Measurements from ENCODE around the gene HIPK3. TPM values are rescaled to one million over a fixed set of nuclear protein-coding genes. Genes with fewer than 3 reads are reported as not detected.

HIPK3 gene
- total RNA-seq, 1 donor from 2014 or later = 478 TPM

GRCh38 chr11:33320016-33320813 lies 63.0 kb downstream of the HIPK3 start:
- Histone ChIP-seq H3K9ac (ENCODE audit: low read depth in 1 of 3, low read length in 3 of 3) (no peak overlapping the region), H3K36me3 (ENCODE audit: control insufficient read depth in 3 of 3, insufficient read depth in 3 of 3, low read length in 3 of 3) (no peaks in the 10 kb centered on the region), H3K9me3 (ENCODE audit: control insufficient read depth in 3 of 3, low read length in 3 of 3) (no peaks in the 10 kb centered on the region), H3K4me3 (ENCODE audit: low read length in 3 of 3) (no peak overlapping the region), H3K4me1 (ENCODE audit: control insufficient read depth in 3 of 3, insufficient read depth in 3 of 3, low read length in 3 of 3) (peaks cover 42 to 50% (median 43%) of the 10 kb centered on the region in 3 donors), H3K27ac (ENCODE audit: low read depth, low read length) (peak overlapping the region; percentile 45), H3K27me3 (ENCODE audit: control insufficient read depth in 3 of 3, insufficient read depth in 3 of 3, low read length in 3 of 3) (no peaks in the 10 kb centered on the region)

DNA sequence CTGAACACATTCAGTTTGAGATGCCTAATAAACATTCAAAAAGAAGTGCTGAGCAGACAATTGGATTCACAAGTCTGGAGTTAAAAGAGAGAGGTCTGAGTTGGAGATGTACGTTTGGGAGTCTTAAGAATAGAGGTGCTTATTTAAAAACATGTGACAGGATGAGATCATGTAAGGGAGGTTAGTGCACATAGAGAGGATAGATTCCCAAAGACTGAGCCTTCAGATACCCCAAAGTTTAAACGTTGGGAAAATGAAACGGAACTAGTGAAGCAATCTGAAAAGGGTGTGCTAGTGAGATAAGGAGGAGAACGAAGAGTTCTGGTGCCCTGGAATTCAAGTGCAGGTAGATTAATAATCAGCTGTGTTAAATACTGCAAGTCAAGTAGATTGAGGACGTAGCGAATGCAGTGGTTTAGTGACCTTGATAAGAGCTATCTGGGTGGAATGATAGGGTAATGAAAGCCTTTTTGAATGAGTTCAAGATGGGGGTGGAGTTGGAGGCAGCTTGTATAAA lies 63.7 kb downstream of the HIPK3 start:
- Histone ChIP-seq H3K4me3 (ENCODE audit: low read length in 3 of 3) (no peak overlapping the region), H3K9ac (ENCODE audit: low read depth in 1 of 3, low read length in 3 of 3) (no peak overlapping the region), H3K27ac (ENCODE audit: low read depth, low read length) (peak overlapping the region; percentile 45), H3K27me3 (ENCODE audit: control insufficient read depth in 3 of 3, insufficient read depth in 3 of 3, low read length in 3 of 3) (no peaks in the 10 kb centered on the region), H3K4me1 (ENCODE audit: control insufficient read depth in 3 of 3, insufficient read depth in 3 of 3, low read length in 3 of 3) (peaks cover 39 to 50% (median 47%) of the 10 kb centered on the region in 3 donors), H3K9me3 (ENCODE audit: control insufficient read depth in 3 of 3, low read length in 3 of 3) (no peaks in the 10 kb centered on the region), H3K36me3 (ENCODE audit: control insufficient read depth in 3 of 3, insufficient read depth in 3 of 3, low read length in 3 of 3) (no peaks in the 10 kb centered on the region)

GRCh38 chr11:33321422-33321821 lies 64.2 kb downstream of the HIPK3 start:
- Histone ChIP-seq H3K27ac (ENCODE audit: low read depth, low read length) (no peak overlapping the region), H3K4me1 (ENCODE audit: control insufficient read depth in 3 of 3, insufficient read depth in 3 of 3, low read length in 3 of 3) (peaks cover 38 to 48% (median 48%) of the 10 kb centered on the region in 3 donors), H3K27me3 (ENCODE audit: control insufficient read depth in 3 of 3, insufficient read depth in 3 of 3, low read length in 3 of 3) (no peaks in the 10 kb centered on the region), H3K36me3 (ENCODE audit: control insufficient read depth in 3 of 3, insufficient read depth in 3 of 3, low read length in 3 of 3) (no peaks in the 10 kb centered on the region), H3K9me3 (ENCODE audit: control insufficient read depth in 3 of 3, low read length in 3 of 3) (no peaks in the 10 kb centered on the region), H3K4me3 (ENCODE audit: low read length in 3 of 3) (no peak overlapping the region), H3K9ac (ENCODE audit: low read depth in 1 of 3, low read length in 3 of 3) (no peak overlapping the region)

- Histone ChIP-seq H3K9ac (ENCODE audit: low read depth in 1 of 3, low read length in 3 of 3) (no peak overlapping the region), H3K27me3 (ENCODE audit: control insufficient read depth in 3 of 3, insufficient read depth in 3 of 3, low read length in 3 of 3) (no peaks in the 10 kb centered on the region), H3K27ac (ENCODE audit: low read depth, low read length) (no peak overlapping the region), H3K4me3 (ENCODE audit: low read length in 3 of 3) (no peak overlapping the region), H3K36me3 (ENCODE audit: control insufficient read depth in 3 of 3, insufficient read depth in 3 of 3, low read length in 3 of 3) (no peaks in the 10 kb centered on the region), H3K9me3 (ENCODE audit: control insufficient read depth in 3 of 3, low read length in 3 of 3) (no peaks in the 10 kb centered on the region), H3K4me1 (ENCODE audit: control insufficient read depth in 3 of 3, insufficient read depth in 3 of 3, low read length in 3 of 3) (peaks cover 29 to 44% (median 42%) of the 10 kb centered on the region in 3 donors)
Measured at GRCh38 chr11:33323421-33323820, 66.2 kb downstream of the HIPK3 start.

- no peaks in the 10 kb centered on the region for H3K36me3 ChIP-seq (ENCODE audit: control insufficient read depth in 3 of 3, insufficient read depth in 3 of 3, low read length in 3 of 3)
- H3K9me3 ChIP-seq (ENCODE audit: control insufficient read depth in 3 of 3, low read length in 3 of 3) = no peaks in the 10 kb centered on the region
- H3K4me1 ChIP-seq (ENCODE audit: control insufficient read depth in 3 of 3, insufficient read depth in 3 of 3, low read length in 3 of 3) = peaks cover 29 to 40% (median 40%) of the 10 kb centered on the region in 3 donors
- peak overlapping the region in 2 of 3 donors; percentile 10 to 29 for H3K9ac ChIP-seq (ENCODE audit: low read depth in 1 of 3, low read length in 3 of 3)
- no peak overlapping the region for H3K4me3 ChIP-seq (ENCODE audit: low read length in 3 of 3)
- H3K27me3 ChIP-seq (ENCODE audit: control insufficient read depth in 3 of 3, insufficient read depth in 3 of 3, low read length in 3 of 3) = no peaks in the 10 kb centered on the region
- peak overlapping the region; percentile 13 for H3K27ac ChIP-seq (ENCODE audit: low read depth, low read length)
Measured at GRCh38 chr11:33324302-33324985, 67.3 kb downstream of the HIPK3 start.

DNA sequence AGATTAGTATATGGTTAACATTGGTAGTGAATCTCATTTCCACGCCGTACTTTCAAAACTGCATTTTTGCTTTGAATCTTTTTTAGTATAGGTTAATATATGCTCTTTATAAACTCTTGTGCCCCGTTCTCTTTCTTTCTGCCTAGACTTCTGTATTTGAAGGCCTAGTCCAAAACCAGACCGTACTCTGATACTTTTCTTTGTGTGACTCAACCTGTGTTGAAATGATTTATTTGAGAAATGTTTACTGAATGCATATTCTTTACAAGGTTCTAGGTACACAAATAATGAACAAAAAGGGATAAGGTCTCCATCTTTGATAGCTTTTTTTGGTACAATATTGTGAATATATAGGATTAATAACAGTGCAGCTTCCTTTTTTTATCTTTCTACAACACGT lies 68.3 kb downstream of the HIPK3 start:
- Histone ChIP-seq H3K4me3 (ENCODE audit: low read length in 3 of 3) (no peak overlapping the region), H3K27me3 (ENCODE audit: control insufficient read depth in 3 of 3, insufficient read depth in 3 of 3, low read length in 3 of 3) (no peaks in the 10 kb centered on the region), H3K4me1 (ENCODE audit: control insufficient read depth in 3 of 3, insufficient read depth in 3 of 3, low read length in 3 of 3) (peaks cover 24 to 33% (median 30%) of the 10 kb centered on the region in 3 donors), H3K9me3 (ENCODE audit: control insufficient read depth in 3 of 3, low read length in 3 of 3) (no peaks in the 10 kb centered on the region), H3K36me3 (ENCODE audit: control insufficient read depth in 3 of 3, insufficient read depth in 3 of 3, low read length in 3 of 3) (no peaks in the 10 kb centered on the region), H3K9ac (ENCODE audit: low read depth in 1 of 3, low read length in 3 of 3) (peak overlapping the region in 1 of 3 donors; percentile 18), H3K27ac (ENCODE audit: low read depth, low read length) (no peak overlapping the region)

GRCh38 chr11:33329705-33330329 lies 72.6 kb downstream of the HIPK3 start:
- peak overlapping the region; percentile 20 for H3K27ac ChIP-seq (ENCODE audit: low read depth, low read length)
- no peaks in the 10 kb centered on the region for H3K27me3 ChIP-seq (ENCODE audit: control insufficient read depth in 3 of 3, insufficient read depth in 3 of 3, low read length in 3 of 3)
- peaks cover 0 to 3% (median 0%) of the 10 kb centered on the region in 3 donors for H3K36me3 ChIP-seq (ENCODE audit: control insufficient read depth in 3 of 3, insufficient read depth in 3 of 3, low read length in 3 of 3)
- H3K4me3 ChIP-seq (ENCODE audit: low read length in 3 of 3) = no peak overlapping the region
- no peaks in the 10 kb centered on the region for H3K9me3 ChIP-seq (ENCODE audit: control insufficient read depth in 3 of 3, low read length in 3 of 3)
- H3K4me1 ChIP-seq (ENCODE audit: control insufficient read depth in 3 of 3, insufficient read depth in 3 of 3, low read length in 3 of 3) = peaks cover 9 to 24% (median 15%) of the 10 kb centered on the region in 3 donors
- H3K9ac ChIP-seq (ENCODE audit: low read depth in 1 of 3, low read length in 3 of 3) = peak overlapping the region in 1 of 3 donors; percentile 40

DNA sequence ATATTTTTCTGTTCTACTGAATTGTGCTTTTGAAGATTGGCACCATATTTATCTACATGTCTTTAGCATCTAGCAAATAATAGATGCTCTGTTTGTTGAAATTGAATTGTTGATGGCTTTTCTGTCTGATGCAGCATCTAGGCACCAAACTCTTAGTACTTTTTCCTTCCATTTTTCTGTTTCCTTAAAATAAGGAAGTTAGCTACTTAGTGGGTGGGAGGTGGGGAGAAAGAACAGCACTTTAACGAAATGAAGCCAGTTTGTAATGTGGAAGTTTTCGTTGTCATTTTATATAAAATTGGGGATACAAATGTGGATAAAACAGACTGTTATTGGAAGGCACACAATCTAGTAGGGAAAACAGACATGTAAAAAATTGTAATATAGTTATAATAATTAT lies 76.6 kb downstream of the HIPK3 start:
- no peak overlapping the region for H3K9ac ChIP-seq (ENCODE audit: low read depth in 1 of 3, low read length in 3 of 3)
- H3K4me1 ChIP-seq (ENCODE audit: control insufficient read depth in 3 of 3, insufficient read depth in 3 of 3, low read length in 3 of 3) = peaks cover 3 to 15% (median 5%) of the 10 kb centered on the region in 3 donors
- peaks cover 0 to 7% (median 5%) of the 10 kb centered on the region in 3 donors for H3K36me3 ChIP-seq (ENCODE audit: control insufficient read depth in 3 of 3, insufficient read depth in 3 of 3, low read length in 3 of 3)
- H3K9me3 ChIP-seq (ENCODE audit: control insufficient read depth in 3 of 3, low read length in 3 of 3) = no peaks in the 10 kb centered on the region
- H3K27ac ChIP-seq (ENCODE audit: low read depth, low read length) = no peak overlapping the region
- H3K27me3 ChIP-seq (ENCODE audit: control insufficient read depth in 3 of 3, insufficient read depth in 3 of 3, low read length in 3 of 3) = no peaks in the 10 kb centered on the region
- H3K4me3 ChIP-seq (ENCODE audit: low read length in 3 of 3) = no peak overlapping the region

GRCh38 chr11:33334627-33335026 lies 77.4 kb downstream of the HIPK3 start:
- H3K9me3 ChIP-seq (ENCODE audit: control insufficient read depth in 3 of 3, low read length in 3 of 3) = no peaks in the 10 kb centered on the region
- H3K4me3 ChIP-seq (ENCODE audit: low read length in 3 of 3) = no peak overlapping the region
- H3K36me3 ChIP-seq (ENCODE audit: control insufficient read depth in 3 of 3, insufficient read depth in 3 of 3, low read length in 3 of 3) = peaks cover 2 to 13% (median 12%) of the 10 kb centered on the region in 3 donors
- H3K27ac ChIP-seq (ENCODE audit: low read depth, low read length) = no peak overlapping the region
- peaks cover under 1 to 15% (median 4%) of the 10 kb centered on the region in 3 donors for H3K4me1 ChIP-seq (ENCODE audit: control insufficient read depth in 3 of 3, insufficient read depth in 3 of 3, low read length in 3 of 3)
- H3K27me3 ChIP-seq (ENCODE audit: control insufficient read depth in 3 of 3, insufficient read depth in 3 of 3, low read length in 3 of 3) = no peaks in the 10 kb centered on the region
- H3K9ac ChIP-seq (ENCODE audit: low read depth in 1 of 3, low read length in 3 of 3) = no peak overlapping the region

Data from skeletal muscle tissue (tissue), 4 donors.